ENCODE data around the gene ZDHHC24.

DNA sequence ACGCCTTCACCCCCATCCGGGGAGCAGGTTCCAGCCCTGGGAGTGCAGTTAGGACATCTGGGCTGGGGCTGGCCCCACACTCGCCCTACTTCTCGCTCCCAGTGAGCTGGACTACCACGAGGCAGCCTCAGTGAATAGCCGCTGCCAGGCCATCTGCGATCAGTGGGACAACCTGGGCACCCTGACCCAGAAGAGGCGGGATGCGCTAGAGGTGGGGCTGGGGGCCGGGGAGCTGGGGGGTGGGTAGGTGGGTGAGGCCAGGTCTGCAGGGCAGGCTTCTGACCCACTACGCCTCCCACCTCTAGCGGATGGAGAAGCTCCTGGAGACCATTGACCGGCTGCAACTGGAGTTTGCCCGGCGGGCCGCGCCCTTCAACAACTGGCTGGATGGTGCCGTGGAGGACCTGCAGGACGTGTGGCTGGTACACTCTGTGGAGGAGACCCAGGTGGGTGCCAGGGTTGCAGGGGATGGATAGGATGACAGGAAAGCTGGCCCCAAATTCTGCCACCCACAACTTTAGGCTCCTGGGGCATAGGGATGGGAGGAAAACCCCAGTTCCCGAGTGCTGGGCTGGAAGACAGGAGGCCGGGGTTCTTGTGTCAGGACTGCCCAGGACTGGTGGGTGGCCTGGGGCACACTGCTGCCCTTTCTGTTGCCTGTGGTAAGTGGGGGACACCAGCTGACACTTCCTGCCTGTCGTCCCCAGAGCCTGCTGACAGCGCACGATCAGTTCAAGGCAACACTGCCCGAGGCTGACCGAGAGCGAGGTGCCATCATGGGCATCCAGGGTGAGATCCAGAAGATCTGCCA is 14.2 kb upstream of the ZDHHC24 start:
- no peak for TF ChIP-seq CTCF (IDR thresholded peaks at IDR 0.05; ENCODE audit: insufficient read depth, low read depth, low read length)
- TF ChIP-seq EZH2 (IDR thresholded peaks at IDR 0.05; ENCODE audit: insufficient read depth, low read length), result no peak
